SK-N-MC (cell line): ENCODE results near the gene CFAP46.

Experiments used
- EZH2 ChIP-seq: fragments of 200-600 bp; sonication (generic); IDR thresholded peaks from one replicate; pipeline ENCODE4 v1.6.1; 2017; ENCODE audit warnings: antibody characterized with exemption
- POLR2AphosphoS5 ChIP-seq: IDR thresholded peaks from 2 replicates; pipeline ENCODE4 v1.6.1; 2012; ENCODE audit warnings: mild to moderate bottlenecking, low read depth, low read length, borderline replicate concordance

DNA sequence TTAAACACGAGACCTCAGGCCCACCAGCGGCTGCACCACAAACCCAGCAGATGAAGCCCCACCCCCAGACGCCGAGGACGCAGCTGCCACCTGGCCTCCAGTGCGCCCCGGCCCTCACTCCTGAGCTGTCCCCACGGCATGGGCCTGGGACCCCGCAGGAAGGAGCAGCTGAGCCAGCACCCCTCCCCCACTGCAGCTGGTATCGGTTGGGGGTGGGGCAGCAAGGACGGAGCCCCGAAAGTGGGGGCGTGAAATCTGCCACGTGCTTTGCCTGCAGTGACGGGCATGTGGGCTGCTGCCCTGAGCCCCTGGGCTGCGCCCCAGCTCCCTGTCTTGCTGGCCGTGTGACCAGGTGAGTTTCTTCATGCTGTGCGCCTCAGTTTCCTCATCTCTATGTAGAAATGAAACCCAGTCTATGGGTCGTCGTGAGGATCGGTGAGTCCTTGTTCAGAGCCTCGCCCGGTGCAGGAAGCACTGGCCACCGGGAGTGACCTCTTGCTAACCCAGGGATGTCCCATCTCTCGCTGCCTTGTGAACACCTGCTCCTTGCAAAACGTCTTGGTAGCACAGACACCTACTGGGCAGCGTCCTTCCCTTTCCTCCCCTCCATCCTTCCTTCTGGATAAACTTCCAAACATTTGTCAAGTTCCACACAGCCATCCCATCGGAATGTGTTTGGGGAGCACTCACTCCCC is 32.0 kb downstream of the CFAP46 start:
- TF ChIP-seq POLR2AphosphoS5: no peak
- TF ChIP-seq EZH2: no peak
